NT2/D1 (cell line): Measurements from ENCODE around the gene ATP1A2.

Source experiments
- DNase-seq: peaks from one replicate; pipeline ENCODE4 v3.0.0-alpha.2; 2011; ENCODE audit warnings: low read depth, low spot score
- H3K27me3 ChIP-seq: 2 replicates; pipeline ENCODE4 v1.6.0; 2011; ENCODE audit warnings: mild to moderate bottlenecking; ENCODE audit not compliant: insufficient read length, insufficient read depth
- H3K36me3 ChIP-seq: 2 replicates; pipeline ENCODE4 v1.6.1; 2011; ENCODE audit warnings: mild to moderate bottlenecking, low read length, mixed read lengths; ENCODE audit not compliant: insufficient read depth, insufficient read length
- H3K4me1 ChIP-seq: 2 replicates; pipeline ENCODE4 v1.5.1; 2011; ENCODE audit not compliant: insufficient read depth, insufficient read length
- H3K4me3 ChIP-seq: 2 replicates; pipeline ENCODE4 v1.5.1; 2011; ENCODE audit warnings: low read depth; ENCODE audit not compliant: insufficient read length
- H3K9ac ChIP-seq: 2 replicates; pipeline ENCODE4 v1.6.0; 2011; ENCODE audit warnings: low read depth; ENCODE audit not compliant: insufficient read length
- H3K9me3 ChIP-seq: 2 replicates; pipeline ENCODE4 v1.5.1; 2011; ENCODE audit warnings: mild to moderate bottlenecking, low read length; ENCODE audit not compliant: insufficient read depth
- SUZ12 ChIP-seq: IDR thresholded peaks from 2 replicates; pipeline ENCODE4 v1.6.1; 2011; ENCODE audit not compliant: insufficient read length, insufficient read depth; ENCODE audit errors: extremely low read depth
- YY1 ChIP-seq: IDR thresholded peaks from 2 replicates; pipeline ENCODE4 v1.6.1; 2011; ENCODE audit not compliant: insufficient read length, insufficient read depth
- ZNF274 ChIP-seq: IDR thresholded peaks from 2 replicates; pipeline ENCODE4 v1.6.1; 2011; ENCODE audit warnings: mild to moderate bottlenecking, low read depth, low read length

Gene ATP1A2

GRCh38 chr1:160087118-160087662 lies 28.4 kb upstream of the ATP1A2 start:
- peaks cover 14% of the 10 kb centered on the region for H3K27me3 ChIP-seq
- H3K36me3 ChIP-seq = peaks cover 33% of the 10 kb centered on the region
- DNase-seq = no peak
- no peak overlapping the region for H3K9ac ChIP-seq
- peaks cover 2% of the 10 kb centered on the region for H3K4me1 ChIP-seq
- H3K4me3 ChIP-seq = no peak overlapping the region
- H3K9me3 ChIP-seq = no peaks in the 10 kb centered on the region
- TF ChIP-seq YY1 (no peak), ZNF274 (no peak), SUZ12 (no peak)

GRCh38 chr1:160089883-160090282 lies 25.7 kb upstream of the ATP1A2 start:
- H3K4me1 ChIP-seq = peaks cover 2% of the 10 kb centered on the region
- no peaks in the 10 kb centered on the region for H3K9me3 ChIP-seq
- DNase-seq = no peak
- no peak overlapping the region for H3K9ac ChIP-seq
- H3K27me3 ChIP-seq = peaks cover 14% of the 10 kb centered on the region
- TF ChIP-seq SUZ12 (no peak), YY1 (no peak), ZNF274 (no peak)
- no peak overlapping the region for H3K4me3 ChIP-seq
- peaks cover 53% of the 10 kb centered on the region for H3K36me3 ChIP-seq

DNA sequence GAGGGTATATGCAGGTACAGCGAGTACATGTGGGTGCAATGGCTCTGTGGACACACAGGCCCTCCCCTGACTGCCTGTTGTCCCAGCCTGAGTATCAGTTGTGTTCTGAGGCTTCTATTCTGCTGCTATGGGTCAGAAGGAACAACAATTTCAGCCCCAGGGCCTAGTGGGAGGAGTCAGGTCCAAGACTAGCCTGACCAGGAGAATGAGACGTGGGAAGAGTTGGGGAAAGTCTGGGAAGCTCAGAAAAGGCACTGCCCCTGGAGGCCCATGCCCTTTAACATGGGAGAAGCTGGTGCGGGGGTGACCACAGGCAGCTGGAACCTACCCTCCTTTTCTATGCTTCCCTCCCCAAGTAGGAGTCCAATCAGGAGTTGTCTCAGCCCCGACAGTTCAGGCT lies 24.8 kb upstream of the ATP1A2 start:
- Histone ChIP-seq H3K4me1 (peaks cover 7% of the 10 kb centered on the region), H3K27me3 (peaks cover 14% of the 10 kb centered on the region), H3K9ac (no peak overlapping the region), H3K9me3 (no peaks in the 10 kb centered on the region), H3K4me3 (no peak overlapping the region), H3K36me3 (peaks cover 58% of the 10 kb centered on the region)
- no peak for DNase-seq
- TF ChIP-seq ZNF274 = no peak
- TF ChIP-seq SUZ12 = no peak
- no peak for TF ChIP-seq YY1

DNA sequence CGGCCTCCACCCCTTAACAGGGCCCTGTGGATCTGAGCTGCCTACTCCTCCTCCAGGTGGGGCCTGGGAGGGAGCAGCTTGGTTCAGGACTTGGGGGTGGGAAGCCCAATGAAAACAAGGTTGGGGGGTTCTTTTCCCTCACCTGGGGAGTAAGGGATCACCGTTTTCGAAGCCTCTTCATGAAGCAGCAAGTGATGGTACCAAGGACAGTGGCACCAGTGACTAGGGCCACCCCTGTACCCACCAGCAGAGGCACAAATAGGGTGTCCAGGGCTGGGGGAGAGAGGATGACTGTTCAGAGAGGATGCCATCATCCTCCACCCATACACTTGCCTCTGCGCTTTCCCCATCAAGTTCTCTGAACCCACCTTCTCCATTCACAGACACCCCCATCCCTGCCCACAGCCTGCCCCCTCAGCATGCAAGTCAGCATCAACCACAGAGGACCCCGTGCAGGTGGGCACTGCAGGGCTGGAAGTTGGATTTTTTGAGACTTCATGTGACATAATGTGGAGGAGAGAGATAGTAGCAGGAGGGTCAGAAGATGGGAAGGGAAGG lies 23.8 kb upstream of the ATP1A2 start:
- Histone ChIP-seq H3K4me3 (no peak overlapping the region), H3K4me1 (peaks cover 12% of the 10 kb centered on the region), H3K27me3 (peaks cover 7% of the 10 kb centered on the region), H3K9ac (no peak overlapping the region), H3K9me3 (no peaks in the 10 kb centered on the region), H3K36me3 (peaks cover 58% of the 10 kb centered on the region)
- TF ChIP-seq SUZ12 (no peak), ZNF274 (no peak), YY1 (no peak)
- DNase-seq = no peak

- Histone ChIP-seq H3K4me3 (no peak overlapping the region), H3K36me3 (peaks cover 56% of the 10 kb centered on the region), H3K9me3 (no peaks in the 10 kb centered on the region), H3K4me1 (peaks cover 20% of the 10 kb centered on the region), H3K9ac (no peak overlapping the region), H3K27me3 (no peaks in the 10 kb centered on the region)
- TF ChIP-seq ZNF274 = no peak
- TF ChIP-seq YY1 = no peak
- no peak for TF ChIP-seq SUZ12
- DNase-seq = no peak
These were observed 23.0 kb upstream of the ATP1A2 start for GRCh38 chr1:160092366-160093068.

DNA sequence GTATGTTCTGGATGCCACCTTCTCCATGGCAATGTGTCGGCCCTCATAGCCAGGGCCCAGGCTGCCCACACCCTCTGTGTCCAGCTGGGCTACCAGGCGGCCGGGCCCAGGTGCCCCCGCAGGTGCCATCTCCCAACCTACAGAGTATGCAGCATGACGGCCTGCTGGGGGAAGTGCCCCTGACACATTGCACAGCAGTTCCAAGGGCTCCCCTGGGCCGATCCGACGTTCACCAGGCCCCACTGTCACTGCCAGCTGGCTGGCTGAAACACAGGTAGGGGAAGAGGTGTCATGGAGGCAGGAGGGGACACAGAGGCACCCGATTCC lies 22.5 kb upstream of the ATP1A2 start:
- H3K36me3 ChIP-seq = peaks cover 56% of the 10 kb centered on the region
- H3K9me3 ChIP-seq = no peaks in the 10 kb centered on the region
- DNase-seq = no peak
- no peaks in the 10 kb centered on the region for H3K27me3 ChIP-seq
- TF ChIP-seq SUZ12 = no peak
- TF ChIP-seq YY1 = no peak
- TF ChIP-seq ZNF274 = no peak
- no peak overlapping the region for H3K9ac ChIP-seq
- H3K4me3 ChIP-seq = no peak overlapping the region
- H3K4me1 ChIP-seq = peaks cover 21% of the 10 kb centered on the region

- peaks cover 55% of the 10 kb centered on the region for H3K36me3 ChIP-seq
- H3K4me1 ChIP-seq = peaks cover 21% of the 10 kb centered on the region
- no peak overlapping the region for H3K4me3 ChIP-seq
- no peak for DNase-seq
- H3K27me3 ChIP-seq = no peaks in the 10 kb centered on the region
- no peaks in the 10 kb centered on the region for H3K9me3 ChIP-seq
- H3K9ac ChIP-seq = no peak overlapping the region
- no peak for TF ChIP-seq YY1
- no peak for TF ChIP-seq SUZ12
- TF ChIP-seq ZNF274 = no peak
These were observed 21.8 kb upstream of the ATP1A2 start for GRCh38 chr1:160093624-160094290.

DNA sequence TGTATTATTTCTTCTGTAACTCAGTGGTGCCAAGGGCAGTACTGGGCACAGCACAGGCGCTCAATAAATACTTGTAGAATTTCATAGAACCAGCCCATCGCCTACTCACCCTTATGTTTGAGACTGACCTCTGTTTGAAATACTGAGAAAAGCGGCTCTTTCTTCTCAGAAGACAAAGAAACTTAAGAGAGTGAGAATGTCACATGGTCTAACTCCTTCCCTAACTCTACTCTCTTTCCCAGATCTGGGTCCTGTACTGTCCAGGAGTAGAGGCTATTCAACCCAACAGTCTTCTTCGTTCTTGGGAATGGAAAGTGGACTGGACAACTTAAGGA lies 21.3 kb upstream of the ATP1A2 start:
- peaks cover 1% of the 10 kb centered on the region for H3K27me3 ChIP-seq
- H3K9me3 ChIP-seq = no peaks in the 10 kb centered on the region
- H3K4me1 ChIP-seq = peaks cover 23% of the 10 kb centered on the region
- peaks cover 53% of the 10 kb centered on the region for H3K36me3 ChIP-seq
- TF ChIP-seq SUZ12 (no peak), YY1 (no peak), ZNF274 (no peak)
- no peak overlapping the region for H3K4me3 ChIP-seq
- H3K9ac ChIP-seq = no peak overlapping the region
- no peak for DNase-seq
